Activated CD8-positive, alpha-beta T cell treated with anti-CD3 and anti-CD28 coated beads for 36 hours (primary cell): Measurements from ENCODE around the gene PARP3. TPM values are rescaled to one million over a fixed set of nuclear protein-coding genes. Genes with fewer than 3 reads are reported as not detected.

Source experiments
- ATAC-seq: fragments of 200-7000 bp; cut with Tn5 transposase; one replicate; pipeline ENCODE4 v1.10.0; 2021; ENCODE audit warnings: mild to moderate bottlenecking, moderate library complexity
- CTCF ChIA-PET: fragments of 350-600 bp; sonication (Branson Sonifier 250); formaldehyde crosslinking; loops from one replicate; lab custom pipeline; 2021; ENCODE audit warnings: antibody characterized with exemption; lab: Charles Lee
- POLR2A ChIA-PET: fragments of 350-600 bp; sonication (Branson Sonifier 250); formaldehyde crosslinking; loops from one replicate; lab custom pipeline; 2021; ENCODE audit warnings: antibody characterized with exemption; lab: Charles Lee
- DNase-seq: peaks from one replicate; pipeline ENCODE4 v3.0.0-alpha.2; 2020
- H3K27ac Mint-ChIP-seq: one replicate; pipeline ENCODE4 v1.8.0; 2021; ENCODE audit warnings: mild to moderate bottlenecking, mixed read lengths
- H3K27me3 Mint-ChIP-seq: one replicate; pipeline ENCODE4 v1.8.0; 2021; ENCODE audit warnings: mixed read lengths
- H3K36me3 Mint-ChIP-seq: one replicate; pipeline ENCODE4 v1.8.0; 2021; ENCODE audit warnings: low read depth, mixed read lengths
- H3K4me1 Mint-ChIP-seq: one replicate; pipeline ENCODE4 v1.8.0; 2021; ENCODE audit warnings: low read depth, mixed read lengths
- H3K4me3 Mint-ChIP-seq: one replicate; pipeline ENCODE4 v1.8.0; 2021; ENCODE audit warnings: mild to moderate bottlenecking, moderate library complexity, mixed read lengths
- H3K9me3 Mint-ChIP-seq: one replicate; pipeline ENCODE4 v1.8.0; 2021; ENCODE audit warnings: mixed read lengths
- intact Hi-C: fragments of 100-400 bp; cut with micrococcal nuclease; formaldehyde crosslinking; loops from one replicate; pipeline ENCODE4 v1.10.0; 2022
- total RNA-seq, 2 experiments: library from RNA; stranded (reverse); gene quantifications; one replicate each; pipeline ENCODE4 v1.2.3, GENCODE V29; 2021
- TF ChIP-seq, protein P1 (sequence below): fragments of 200-600 bp; IDR thresholded peaks from one replicate; pipeline ENCODE4 v1.8.0; 2022; ENCODE audit warnings: antibody characterized with exemption, mild to moderate bottlenecking

Gene PARP3
- total RNA-seq, 2 experiments from 2014 or later, result 11.5 to 12.7 TPM

DNA sequence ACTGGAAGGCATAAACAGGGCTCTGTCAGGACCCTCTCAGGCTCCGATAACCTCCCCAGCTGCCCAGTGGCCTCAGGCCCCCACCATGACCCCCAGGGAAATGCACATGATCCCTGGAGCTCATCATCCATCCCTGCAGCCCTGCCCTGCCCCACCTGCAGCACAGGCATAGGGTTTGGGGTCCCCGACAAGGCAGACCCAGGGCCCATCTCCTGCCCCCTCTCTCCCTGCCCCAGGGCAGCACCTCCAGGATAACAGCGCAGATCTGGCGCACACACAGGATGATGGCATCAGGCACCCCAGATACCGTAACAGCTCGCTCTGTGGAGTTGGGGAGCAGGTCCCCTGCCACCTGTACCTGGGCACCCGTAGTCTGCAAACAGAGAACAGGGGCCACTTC, 17.5 kb downstream of the PARP3 start:
- ATAC-seq (no peak), DNase-seq (no peak)
- Mint-ChIP-seq H3K27ac (no peak overlapping the region), H3K36me3 (peaks cover 3% of the 10 kb centered on the region), H3K9me3 (no peaks in the 10 kb centered on the region), H3K4me1 (peaks cover 6% of the 10 kb centered on the region), H3K27me3 (peaks cover 16% of the 10 kb centered on the region), H3K4me3 (no peak overlapping the region)
- ChIA-PET CTCF (interaction anchor here (1.5 kb wide), 1 partner anchor 13 kb away, joined by 3 read pairs; no protein-coding TSS in a partner anchor), POLR2A (interaction anchor here (1.3 kb wide), 1 partner anchor 14 kb away, joined by 3 read pairs; the partner anchor contains the start of gene ABHD14B)
- intact Hi-C loops, result no loop called here
- TF ChIP-seq, protein P1, sequence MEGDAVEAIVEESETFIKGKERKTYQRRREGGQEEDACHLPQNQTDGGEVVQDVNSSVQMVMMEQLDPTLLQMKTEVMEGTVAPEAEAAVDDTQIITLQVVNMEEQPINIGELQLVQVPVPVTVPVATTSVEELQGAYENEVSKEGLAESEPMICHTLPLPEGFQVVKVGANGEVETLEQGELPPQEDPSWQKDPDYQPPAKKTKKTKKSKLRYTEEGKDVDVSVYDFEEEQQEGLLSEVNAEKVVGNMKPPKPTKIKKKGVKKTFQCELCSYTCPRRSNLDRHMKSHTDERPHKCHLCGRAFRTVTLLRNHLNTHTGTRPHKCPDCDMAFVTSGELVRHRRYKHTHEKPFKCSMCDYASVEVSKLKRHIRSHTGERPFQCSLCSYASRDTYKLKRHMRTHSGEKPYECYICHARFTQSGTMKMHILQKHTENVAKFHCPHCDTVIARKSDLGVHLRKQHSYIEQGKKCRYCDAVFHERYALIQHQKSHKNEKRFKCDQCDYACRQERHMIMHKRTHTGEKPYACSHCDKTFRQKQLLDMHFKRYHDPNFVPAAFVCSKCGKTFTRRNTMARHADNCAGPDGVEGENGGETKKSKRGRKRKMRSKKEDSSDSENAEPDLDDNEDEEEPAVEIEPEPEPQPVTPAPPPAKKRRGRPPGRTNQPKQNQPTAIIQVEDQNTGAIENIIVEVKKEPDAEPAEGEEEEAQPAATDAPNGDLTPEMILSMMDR, result no peak

DNA sequence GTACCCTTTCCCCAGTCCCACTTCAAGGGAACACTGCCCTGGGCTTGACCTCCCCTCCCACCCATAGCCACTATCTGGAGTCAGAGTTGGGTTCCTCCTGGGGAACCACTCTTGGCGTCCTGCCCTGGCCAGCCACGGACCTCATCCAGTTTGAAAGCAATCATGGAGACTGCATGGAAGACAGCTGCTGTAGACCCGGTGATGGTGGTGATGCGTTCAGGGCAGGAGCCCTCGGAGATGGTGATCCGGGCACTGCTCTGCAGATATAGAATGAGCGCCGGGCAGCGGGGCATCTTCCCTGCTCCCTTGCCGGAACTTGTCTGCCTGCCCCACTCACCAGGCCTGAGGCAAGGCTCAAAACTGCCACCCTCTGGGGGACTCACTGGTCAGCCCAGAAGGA, 18.2 kb downstream of the PARP3 start:
- peaks cover 6% of the 10 kb centered on the region for H3K4me1 Mint-ChIP-seq
- intact Hi-C loops, result no loop called here
- H3K36me3 Mint-ChIP-seq, result peaks cover 3% of the 10 kb centered on the region
- TF ChIP-seq, protein P1, result no peak
- H3K4me3 Mint-ChIP-seq, result no peak overlapping the region
- no peak overlapping the region for H3K27ac Mint-ChIP-seq
- H3K9me3 Mint-ChIP-seq, result no peaks in the 10 kb centered on the region
- ATAC-seq, result no peak
- ChIA-PET POLR2A (interaction anchor here (1.3 kb wide), 1 partner anchor 13 kb away, joined by 3 read pairs; the partner anchor contains the start of gene ABHD14B), CTCF (interaction anchor here (1.5 kb wide), 1 partner anchor 12 kb away, joined by 3 read pairs; no protein-coding TSS in a partner anchor)
- H3K27me3 Mint-ChIP-seq, result peaks cover 9% of the 10 kb centered on the region
- DNase-seq, result no peak

DNA sequence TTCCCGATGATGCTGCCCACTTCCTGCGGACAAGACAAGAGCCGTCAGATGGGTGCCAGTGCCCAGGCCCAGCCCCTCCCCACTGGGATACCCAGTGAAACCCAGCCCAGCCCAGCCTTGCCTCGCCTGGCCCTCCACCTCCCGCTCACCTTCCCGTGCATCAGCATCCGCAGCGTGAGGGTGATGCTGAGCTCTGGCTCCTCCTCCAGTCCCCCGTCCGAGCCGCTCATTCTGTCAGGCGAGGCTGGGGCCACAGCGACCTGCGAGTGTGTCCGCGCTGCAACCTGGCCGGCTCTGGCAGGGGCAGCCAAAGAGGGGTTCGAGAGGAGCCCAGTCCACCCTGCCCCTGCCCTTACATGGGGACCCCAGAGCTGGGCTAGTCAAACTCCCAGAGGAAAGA, 18.8 kb downstream of the PARP3 start:
- Mint-ChIP-seq H3K36me3 (peaks cover 3% of the 10 kb centered on the region), H3K4me1 (peaks cover 6% of the 10 kb centered on the region), H3K9me3 (no peaks in the 10 kb centered on the region), H3K4me3 (no peak overlapping the region), H3K27me3 (peaks cover 9% of the 10 kb centered on the region), H3K27ac (no peak overlapping the region)
- no peak for DNase-seq
- ChIA-PET CTCF (interaction anchor here (2.0 kb wide), 1 partner anchor 13 kb away, joined by 8 read pairs; the partner anchor contains the start of gene ABHD14B), POLR2A (interaction anchor here (0.7 kb wide), 1 partner anchor 18 kb away, joined by 3 read pairs; no protein-coding TSS in a partner anchor)
- TF ChIP-seq, protein P1, result no peak
- no peak for ATAC-seq
- intact Hi-C loops, result no loop called here

DNA sequence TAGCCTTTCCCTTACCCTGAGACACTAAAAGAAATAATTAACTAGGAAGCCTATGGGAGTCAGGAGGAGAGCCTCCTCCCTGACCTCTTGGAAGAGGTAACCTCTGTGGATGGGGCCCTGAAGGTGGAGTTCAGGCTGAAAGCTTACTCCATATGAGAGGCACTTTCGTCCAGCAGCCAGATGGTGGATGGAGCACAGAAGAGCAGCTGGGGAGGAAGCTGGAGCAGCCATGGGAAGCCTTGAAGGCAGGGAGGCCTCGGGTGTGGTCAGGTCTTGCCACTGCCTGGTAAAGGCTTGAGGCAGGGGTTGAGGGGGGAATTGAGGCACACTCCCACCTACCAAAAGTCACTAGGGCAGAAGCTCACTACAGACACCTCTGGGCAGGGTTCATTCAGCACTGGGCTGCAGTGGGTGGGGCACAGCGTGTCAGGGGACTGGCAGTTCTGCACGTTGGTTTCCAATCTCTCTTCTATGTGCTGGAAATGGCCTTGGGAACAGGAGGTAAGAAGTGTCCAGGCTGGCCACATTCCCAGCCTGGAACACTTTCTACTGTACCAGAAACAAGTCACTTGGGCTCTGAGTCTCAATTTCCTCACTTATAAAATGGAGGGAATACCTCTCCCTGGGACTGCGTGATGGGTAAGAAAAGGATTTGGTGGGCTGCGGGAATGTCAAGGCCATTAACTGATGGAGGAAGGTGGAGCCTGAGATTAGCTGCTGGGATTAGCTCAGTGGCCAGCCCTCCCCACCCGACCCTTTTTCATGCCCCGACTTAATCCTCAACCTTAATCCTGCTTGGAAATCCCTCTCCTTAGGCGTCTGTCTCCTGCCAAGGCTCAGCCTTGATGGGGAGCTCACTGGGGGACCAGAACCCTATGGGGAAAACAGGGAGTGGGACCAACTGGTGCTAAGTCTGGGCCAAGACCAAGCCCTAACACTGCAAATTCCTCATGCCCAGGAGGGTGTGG, 19.7 kb downstream of the PARP3 start:
- H3K9me3 Mint-ChIP-seq, result no peaks in the 10 kb centered on the region
- peaks cover 3% of the 10 kb centered on the region for H3K27me3 Mint-ChIP-seq
- CTCF ChIA-PET, result interaction anchor here (1.2 to 2.0 kb wide), 2 partner anchors 12 to 20 kb away, joined by 7 to 8 read pairs; partner anchors contain the start of genes ABHD14B, PARP3 and RRP9
- no peak for DNase-seq
- H3K4me1 Mint-ChIP-seq, result peaks cover 3% of the 10 kb centered on the region
- intact Hi-C loops, result no loop called here
- POLR2A ChIA-PET, result interaction anchor here (0.6 to 2.4 kb wide), 7 partner anchors 11 to 34 kb away, joined by 3 to 11 read pairs (median 4); partner anchors contain the start of genes ABHD14B, PARP3 and RPL29
- no peak overlapping the region for H3K4me3 Mint-ChIP-seq
- TF ChIP-seq, protein P1, result no peak
- H3K27ac Mint-ChIP-seq, result no peak overlapping the region
- peaks cover 3% of the 10 kb centered on the region for H3K36me3 Mint-ChIP-seq
- ATAC-seq, result no peak
